ENCODE data around the gene TMEM87A. TPM values are rescaled to one million over a fixed set of nuclear protein-coding genes. Genes with fewer than 3 reads are reported as not detected.

TMEM87A gene
- total and polyA plus RNA-seq, 2 donors: 32.2 to 33.5 TPM

DNA sequence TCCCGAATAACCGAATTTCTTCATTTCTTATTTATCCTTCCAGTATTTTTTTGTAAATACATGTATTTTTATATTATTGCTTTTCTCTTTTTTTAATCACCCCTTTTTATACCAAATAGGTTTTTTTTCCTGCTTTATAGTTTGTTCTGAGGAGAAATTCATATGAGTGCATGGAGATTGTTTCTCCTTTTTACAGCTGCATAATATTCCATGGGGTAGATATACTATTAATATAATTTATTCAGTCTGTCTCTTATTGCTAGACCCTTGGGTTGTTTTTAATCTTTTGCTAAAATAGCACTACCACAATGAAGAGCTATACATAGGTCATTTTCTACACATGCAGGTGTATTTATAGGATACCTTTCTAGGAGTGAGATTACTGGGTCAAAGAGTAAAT is 3.5 kb upstream of the TMEM87A start:
- Histone ChIP-seq H3K27me3 (ENCODE audit: control insufficient read depth in 2 of 2, insufficient read depth in 1 of 2, low read length in 1 of 2) (no peaks in the 10 kb centered on the region), H3K9me3 (ENCODE audit: control insufficient read depth in 2 of 2, insufficient read depth in 1 of 2, low read length in 1 of 2) (no peaks in the 10 kb centered on the region), H3K27ac (ENCODE audit: low read depth in 1 of 2, low read length in 1 of 2) (no peak overlapping the region), H3K4me1 (ENCODE audit: control insufficient read depth in 2 of 2, insufficient read depth in 2 of 2, low read length in 2 of 2) (peaks cover 11 to 13% of the 10 kb centered on the region in 2 donors), H3K36me3 (ENCODE audit: control insufficient read depth in 2 of 2, insufficient read depth in 2 of 2, low read length in 1 of 2) (peaks cover 6 to 13% of the 10 kb centered on the region in 2 donors), H3K4me3 (ENCODE audit: low read length in 2 of 2) (no peak overlapping the region)
- 98% methylated on average over 2 of the region's 2 CpGs for WGBS
- no peak for DNase-seq (ENCODE audit: low read depth in 6 of 9, low spot score in 9 of 9)

DNA sequence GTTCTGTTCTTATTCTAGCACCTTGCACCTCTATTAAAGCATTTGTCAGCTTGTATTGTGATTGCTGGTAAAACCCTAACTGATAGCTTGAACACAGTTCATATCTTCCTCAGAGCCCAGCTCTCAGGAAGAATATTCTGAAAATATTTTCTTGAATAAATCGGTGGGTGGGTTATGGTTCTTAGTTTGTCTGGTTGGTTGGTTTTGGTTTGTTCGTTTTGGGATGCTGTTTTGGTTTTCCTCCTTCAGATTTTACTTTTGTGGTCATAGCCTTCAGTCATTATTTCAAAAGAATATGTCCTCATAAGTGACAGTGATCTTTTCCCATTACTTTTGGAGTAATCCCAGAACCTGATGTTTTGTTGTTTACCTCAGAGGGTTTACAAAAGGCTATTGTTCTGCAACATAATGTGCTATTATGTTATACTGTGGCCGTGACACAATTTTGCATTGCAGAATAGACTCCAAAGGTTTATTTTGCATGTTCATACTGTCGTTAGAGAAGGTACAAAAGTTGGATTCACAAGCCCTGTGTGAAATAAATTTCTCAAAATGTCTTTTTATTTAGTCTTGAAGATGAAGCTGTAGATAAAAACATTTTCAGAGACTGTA is 2.7 kb upstream of the TMEM87A start:
- Histone ChIP-seq H3K4me1 (ENCODE audit: control insufficient read depth in 2 of 2, insufficient read depth in 2 of 2, low read length in 2 of 2) (peaks cover 11 to 13% of the 10 kb centered on the region in 2 donors), H3K27ac (ENCODE audit: low read depth in 1 of 2, low read length in 1 of 2) (peak overlapping the region in 1 of 2 donors; percentile 13)
- no peak for DNase-seq (ENCODE audit: low read depth in 6 of 9, low spot score in 9 of 9)

DNA sequence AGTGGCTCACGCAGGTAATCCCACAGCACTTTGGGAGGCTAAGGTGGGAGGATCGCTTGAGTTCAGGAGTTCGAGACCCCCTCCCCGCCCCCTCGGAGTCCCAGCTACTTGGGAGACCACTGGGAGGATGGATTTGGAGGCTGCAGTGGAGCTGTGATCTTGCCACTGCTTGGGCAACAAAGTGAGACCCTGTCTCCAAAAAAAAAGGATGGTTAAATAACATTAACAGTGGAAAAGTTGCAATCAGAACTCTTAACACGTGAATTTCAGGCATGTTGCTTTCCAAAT is 1.4 kb upstream of the TMEM87A start:
- no peak for DNase-seq (ENCODE audit: low read depth in 6 of 9, low spot score in 9 of 9)
- Histone ChIP-seq H3K4me1 (ENCODE audit: control insufficient read depth in 2 of 2, insufficient read depth in 2 of 2, low read length in 2 of 2) (peaks cover 11 to 13% of the 10 kb centered on the region in 2 donors), H3K27ac (ENCODE audit: low read depth in 1 of 2, low read length in 1 of 2) (peak overlapping the region; percentile 97 to 100), H3K27me3 (ENCODE audit: control insufficient read depth in 2 of 2, insufficient read depth in 1 of 2, low read length in 1 of 2) (no peaks in the 10 kb centered on the region), H3K36me3 (ENCODE audit: control insufficient read depth in 2 of 2, insufficient read depth in 2 of 2, low read length in 1 of 2) (peaks cover 0 to 6% of the 10 kb centered on the region in 2 donors), H3K9me3 (ENCODE audit: control insufficient read depth in 2 of 2, insufficient read depth in 1 of 2, low read length in 1 of 2) (no peaks in the 10 kb centered on the region), H3K4me3 (ENCODE audit: low read length in 2 of 2) (peak overlapping the region; percentile 72 to 92)
- WGBS: 84% methylated on average over 6 of the region's 6 CpGs

More for the DNA sequence above, 2.7 kb upstream of the TMEM87A start:
- no peak overlapping the region for H3K4me3 ChIP-seq (ENCODE audit: low read length in 2 of 2)
- 65% methylated on average over 4 of the region's 4 CpGs for WGBS
- no peaks in the 10 kb centered on the region for H3K27me3 ChIP-seq (ENCODE audit: control insufficient read depth in 2 of 2, insufficient read depth in 1 of 2, low read length in 1 of 2)
- no peaks in the 10 kb centered on the region for H3K9me3 ChIP-seq (ENCODE audit: control insufficient read depth in 2 of 2, insufficient read depth in 1 of 2, low read length in 1 of 2)
- peaks cover 2 to 7% of the 10 kb centered on the region in 2 donors for H3K36me3 ChIP-seq (ENCODE audit: control insufficient read depth in 2 of 2, insufficient read depth in 2 of 2, low read length in 1 of 2)

DNA sequence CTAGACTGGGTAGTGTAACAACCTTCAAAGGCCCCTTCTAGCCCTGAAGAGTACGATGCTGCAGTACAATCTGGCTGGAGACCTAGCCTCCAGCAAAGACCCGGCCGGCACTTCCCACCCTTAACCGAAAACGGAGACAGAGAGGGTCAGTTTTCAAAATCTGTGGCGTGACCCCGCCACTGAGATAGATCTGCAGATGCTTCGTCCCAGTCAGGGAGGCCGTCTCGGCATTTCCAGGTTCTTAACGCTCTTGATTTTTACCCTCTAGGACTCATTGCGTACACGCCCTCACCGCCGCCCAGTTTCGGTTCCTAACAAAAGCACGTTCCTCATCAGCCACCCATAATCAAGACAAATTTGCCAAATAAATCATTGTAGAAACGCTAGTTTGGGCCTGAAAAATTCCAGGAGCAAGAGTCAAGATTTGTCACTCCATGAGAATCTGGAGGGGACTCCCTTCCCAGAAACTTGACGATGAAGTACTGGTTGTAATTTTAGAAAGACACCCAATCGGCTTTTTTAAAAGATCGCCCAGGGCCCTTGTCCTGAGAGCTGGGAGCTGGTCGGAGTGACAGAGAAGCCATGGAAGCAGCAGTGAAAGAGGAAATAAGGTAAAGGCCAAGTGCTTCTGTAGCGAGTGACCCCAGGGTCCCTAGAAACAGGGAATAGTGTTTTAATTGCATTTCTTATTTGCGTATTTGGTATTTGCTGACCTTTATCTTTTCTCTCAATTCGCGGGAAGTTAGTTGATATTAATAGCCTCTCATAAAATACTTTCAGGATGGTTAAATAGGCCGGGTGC is 868 bp upstream of the TMEM87A start:
- peak in 7 of 9 donors; percentile 24 to 74 (median 42) for DNase-seq (ENCODE audit: low read depth in 6 of 9, low spot score in 9 of 9)
- Histone ChIP-seq H3K27me3 (ENCODE audit: control insufficient read depth in 2 of 2, insufficient read depth in 1 of 2, low read length in 1 of 2) (no peaks in the 10 kb centered on the region), H3K9me3 (ENCODE audit: control insufficient read depth in 2 of 2, insufficient read depth in 1 of 2, low read length in 1 of 2) (no peaks in the 10 kb centered on the region), H3K27ac (ENCODE audit: low read depth in 1 of 2, low read length in 1 of 2) (peak overlapping the region; percentile 97 to 100), H3K4me1 (ENCODE audit: control insufficient read depth in 2 of 2, insufficient read depth in 2 of 2, low read length in 2 of 2) (peaks cover 11 to 13% of the 10 kb centered on the region in 2 donors), H3K36me3 (ENCODE audit: control insufficient read depth in 2 of 2, insufficient read depth in 2 of 2, low read length in 1 of 2) (peaks cover 0 to under 1% of the 10 kb centered on the region in 2 donors), H3K4me3 (ENCODE audit: low read length in 2 of 2) (peak overlapping the region; percentile 72 to 92)
- WGBS: 9% methylated on average over 27 of the region's 27 CpGs

DNA sequence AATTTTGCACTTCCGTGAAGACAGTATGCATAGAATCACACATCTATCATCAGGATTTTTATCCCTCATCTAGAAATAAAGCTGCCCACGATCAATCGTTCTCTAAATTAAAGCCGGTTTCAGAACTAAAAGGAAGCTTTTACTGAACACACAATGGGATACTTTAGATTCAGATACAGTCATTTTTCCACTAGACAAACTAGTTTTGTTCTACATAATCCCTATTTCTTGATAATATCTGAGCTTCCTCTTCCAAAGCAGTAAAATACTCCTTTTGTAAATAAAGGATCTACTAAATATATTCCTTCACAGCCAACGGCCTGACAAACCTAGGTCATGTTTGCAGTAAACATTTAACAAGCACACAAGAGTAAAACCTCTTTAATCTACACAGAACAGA is 2.2 kb downstream of the TMEM87A start:
- 94% methylated on average over 5 of the region's 5 CpGs for WGBS
- Histone ChIP-seq H3K27me3 (ENCODE audit: control insufficient read depth in 2 of 2, insufficient read depth in 1 of 2, low read length in 1 of 2) (no peaks in the 10 kb centered on the region), H3K4me3 (ENCODE audit: low read length in 2 of 2) (no peak overlapping the region), H3K36me3 (ENCODE audit: control insufficient read depth in 2 of 2, insufficient read depth in 2 of 2, low read length in 1 of 2) (peaks cover under 1 to 22% of the 10 kb centered on the region in 2 donors), H3K9me3 (ENCODE audit: control insufficient read depth in 2 of 2, insufficient read depth in 1 of 2, low read length in 1 of 2) (no peaks in the 10 kb centered on the region), H3K4me1 (ENCODE audit: control insufficient read depth in 2 of 2, insufficient read depth in 2 of 2, low read length in 2 of 2) (peaks cover 11 to 13% of the 10 kb centered on the region in 2 donors), H3K27ac (ENCODE audit: low read depth in 1 of 2, low read length in 1 of 2) (no peak overlapping the region)
- DNase-seq (ENCODE audit: low read depth in 6 of 9, low spot score in 9 of 9): no peak

DNA sequence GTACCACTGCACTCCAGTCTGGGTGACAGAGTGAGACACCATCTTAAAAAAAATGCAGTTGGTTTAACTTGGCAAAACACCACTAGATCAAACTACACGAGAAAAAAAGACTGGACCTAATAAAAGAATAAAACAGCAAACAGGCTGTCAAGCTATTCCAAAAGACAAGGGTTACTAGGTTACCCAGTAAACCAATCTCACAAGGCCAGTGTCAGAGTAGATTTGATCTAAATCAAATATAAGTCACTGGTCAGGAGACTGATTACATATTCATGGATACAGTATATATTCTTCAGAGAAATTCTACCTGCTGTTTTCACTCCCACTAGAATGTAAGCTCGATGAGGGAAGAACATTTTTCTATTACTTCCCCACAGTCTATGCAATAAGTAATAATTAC is 2.7 kb downstream of the TMEM87A start:
- H3K4me1 ChIP-seq (ENCODE audit: control insufficient read depth in 2 of 2, insufficient read depth in 2 of 2, low read length in 2 of 2): peaks cover 11% of the 10 kb centered on the region in 2 donors

DNA sequence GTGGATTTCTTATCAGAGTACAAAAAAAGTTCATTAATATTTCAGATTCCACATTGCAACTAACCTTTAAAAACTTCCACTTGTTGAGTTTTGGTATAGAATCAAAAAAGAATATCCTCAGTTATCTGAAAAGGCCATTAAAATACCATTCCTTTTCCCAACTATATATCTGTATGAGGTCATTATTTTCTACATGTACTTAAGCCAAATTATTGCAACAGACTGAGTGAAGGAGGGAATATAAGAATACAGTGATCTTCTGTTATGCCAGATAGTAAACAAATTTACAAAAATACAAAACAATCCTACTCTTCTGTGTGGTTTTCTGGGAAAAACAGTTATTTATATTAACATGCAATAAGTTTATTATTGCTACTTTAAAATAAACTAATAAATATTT is 5.9 kb downstream of the TMEM87A start:
- Histone ChIP-seq H3K4me1 (ENCODE audit: control insufficient read depth in 2 of 2, insufficient read depth in 2 of 2, low read length in 2 of 2) (no peaks in the 10 kb centered on the region), H3K36me3 (ENCODE audit: control insufficient read depth in 2 of 2, insufficient read depth in 2 of 2, low read length in 1 of 2) (peaks cover 11 to 48% of the 10 kb centered on the region in 2 donors), H3K27ac (ENCODE audit: low read depth in 1 of 2, low read length in 1 of 2) (no peak overlapping the region), H3K9me3 (ENCODE audit: control insufficient read depth in 2 of 2, insufficient read depth in 1 of 2, low read length in 1 of 2) (no peaks in the 10 kb centered on the region), H3K27me3 (ENCODE audit: control insufficient read depth in 2 of 2, insufficient read depth in 1 of 2, low read length in 1 of 2) (no peaks in the 10 kb centered on the region), H3K4me3 (ENCODE audit: low read length in 2 of 2) (no peak overlapping the region)
- DNase-seq (ENCODE audit: low read depth in 6 of 9, low spot score in 9 of 9): no peak

More for the DNA sequence above, 2.7 kb downstream of the TMEM87A start:
- no peaks in the 10 kb centered on the region for H3K9me3 ChIP-seq (ENCODE audit: control insufficient read depth in 2 of 2, insufficient read depth in 1 of 2, low read length in 1 of 2)
- no peak overlapping the region for H3K4me3 ChIP-seq (ENCODE audit: low read length in 2 of 2)
- peaks cover 5 to 26% of the 10 kb centered on the region in 2 donors for H3K36me3 ChIP-seq (ENCODE audit: control insufficient read depth in 2 of 2, insufficient read depth in 2 of 2, low read length in 1 of 2)
- no peak for DNase-seq (ENCODE audit: low read depth in 6 of 9, low spot score in 9 of 9)
- H3K27ac ChIP-seq (ENCODE audit: low read depth in 1 of 2, low read length in 1 of 2): no peak overlapping the region
- H3K27me3 ChIP-seq (ENCODE audit: control insufficient read depth in 2 of 2, insufficient read depth in 1 of 2, low read length in 1 of 2): no peaks in the 10 kb centered on the region
- 49% methylated on average over 2 of the region's 2 CpGs for WGBS

DNA sequence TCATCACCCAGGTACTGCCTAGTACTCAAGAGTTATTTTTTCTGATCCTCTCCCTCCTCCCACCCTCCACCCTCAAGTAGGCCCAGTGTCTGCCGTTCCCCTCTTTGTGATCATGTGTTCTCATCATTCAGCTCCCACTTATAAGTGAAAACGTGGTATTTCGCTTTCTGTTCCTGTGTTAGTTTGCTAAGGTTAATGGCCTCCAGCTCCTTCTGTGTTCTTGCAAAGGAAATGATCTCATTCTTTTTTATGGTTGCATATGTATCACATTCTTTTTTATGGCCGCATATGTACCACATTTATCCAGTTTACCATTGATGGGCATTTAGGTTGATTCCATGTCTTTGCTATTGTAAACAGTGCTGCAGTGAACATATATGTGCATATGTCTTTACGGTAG is 8.4 kb downstream of the TMEM87A start:
- no peaks in the 10 kb centered on the region for H3K4me1 ChIP-seq (ENCODE audit: control insufficient read depth in 2 of 2, insufficient read depth in 2 of 2, low read length in 2 of 2)
- no peaks in the 10 kb centered on the region for H3K9me3 ChIP-seq (ENCODE audit: control insufficient read depth in 2 of 2, insufficient read depth in 1 of 2, low read length in 1 of 2)
- no peak for DNase-seq (ENCODE audit: low read depth in 6 of 9, low spot score in 9 of 9)
- H3K36me3 ChIP-seq (ENCODE audit: control insufficient read depth in 2 of 2, insufficient read depth in 2 of 2, low read length in 1 of 2): peaks cover 13 to 63% of the 10 kb centered on the region in 2 donors
- no peak overlapping the region for H3K27ac ChIP-seq (ENCODE audit: low read depth in 1 of 2, low read length in 1 of 2)
- no peaks in the 10 kb centered on the region for H3K27me3 ChIP-seq (ENCODE audit: control insufficient read depth in 2 of 2, insufficient read depth in 1 of 2, low read length in 1 of 2)
- no peak overlapping the region for H3K4me3 ChIP-seq (ENCODE audit: low read length in 2 of 2)
- 97% methylated on average over 5 of the region's 5 CpGs for WGBS

DNA sequence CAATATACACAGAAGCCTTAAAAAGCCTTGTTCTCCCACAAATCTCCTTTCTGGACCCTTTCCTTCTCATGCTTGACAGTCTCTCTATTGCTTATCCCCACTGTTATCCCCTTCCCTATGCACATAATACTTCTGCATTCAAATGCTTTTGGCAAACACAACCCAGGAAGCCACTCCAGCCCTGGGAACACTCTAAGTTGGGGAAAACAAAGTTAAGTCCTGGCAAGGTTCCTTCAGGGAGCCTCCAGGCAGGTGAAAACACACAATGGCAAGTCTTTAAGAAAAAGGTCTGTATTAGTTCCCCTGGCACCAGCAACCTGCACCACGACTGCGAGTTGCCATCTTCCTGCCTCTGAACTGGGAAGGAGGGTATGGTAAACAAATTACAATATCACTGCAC is 19.9 kb downstream of the TMEM87A start:
- no peak overlapping the region for H3K4me3 ChIP-seq (ENCODE audit: low read length in 2 of 2)
- H3K9me3 ChIP-seq (ENCODE audit: control insufficient read depth in 2 of 2, insufficient read depth in 1 of 2, low read length in 1 of 2): peaks cover 0 to 12% of the 10 kb centered on the region in 2 donors
- DNase-seq (ENCODE audit: low read depth in 6 of 9, low spot score in 9 of 9): no peak
- peaks cover 19 to 32% of the 10 kb centered on the region in 2 donors for H3K36me3 ChIP-seq (ENCODE audit: control insufficient read depth in 2 of 2, insufficient read depth in 2 of 2, low read length in 1 of 2)
- WGBS: 98% methylated on average over 2 of the region's 2 CpGs
- H3K27me3 ChIP-seq (ENCODE audit: control insufficient read depth in 2 of 2, insufficient read depth in 1 of 2, low read length in 1 of 2): no peaks in the 10 kb centered on the region
- no peak overlapping the region for H3K27ac ChIP-seq (ENCODE audit: low read depth in 1 of 2, low read length in 1 of 2)
- no peaks in the 10 kb centered on the region for H3K4me1 ChIP-seq (ENCODE audit: control insufficient read depth in 2 of 2, insufficient read depth in 2 of 2, low read length in 2 of 2)
